GM21786 (cell line): ENCODE measurements around the gene OTUD4.

Source experiments
- ATAC-seq: cut with Tn5 transposase; IDR thresholded peaks from one replicate; pipeline ENCODE4 v1.9.1; 2021; ENCODE audit not compliant: unreplicated experiment

OTUD4 gene

GRCh38 chr4:145179281-145179860, 1.0 kb downstream of the OTUD4 start:
- ATAC-seq, result peak; percentile 36

- ATAC-seq, result no peak
These were observed 1.6 kb downstream of the OTUD4 start for GRCh38 chr4:145178740-145179280.

- no peak for ATAC-seq
These were observed 2.4 kb downstream of the OTUD4 start for GRCh38 chr4:145177906-145178538.

- no peak for ATAC-seq
These were observed 2.9 kb downstream of the OTUD4 start for GRCh38 chr4:145177511-145177905.

- ATAC-seq, result no peak
These were observed 3.6 kb downstream of the OTUD4 start for GRCh38 chr4:145176641-145177432.

- no peak for ATAC-seq
These were observed 8.5 kb downstream of the OTUD4 start for GRCh38 chr4:145171911-145172310.

- no peak for ATAC-seq
These were observed 10.2 kb downstream of the OTUD4 start for GRCh38 chr4:145170223-145170622.

- no peak for ATAC-seq
These were observed 11.7 kb downstream of the OTUD4 start for GRCh38 chr4:145168581-145169187.

- no peak for ATAC-seq
These were observed 12.5 kb downstream of the OTUD4 start for GRCh38 chr4:145167887-145168286.

GRCh38 chr4:145161549-145161948, 18.8 kb downstream of the OTUD4 start:
- ATAC-seq, result no peak

- ATAC-seq, result no peak
These were observed 23.4 kb downstream of the OTUD4 start for GRCh38 chr4:145156986-145157385.

GRCh38 chr4:145155268-145155870, 25.0 kb downstream of the OTUD4 start:
- ATAC-seq, result no peak

- ATAC-seq, result peak; percentile 82
These were observed 25.8 kb downstream of the OTUD4 start for GRCh38 chr4:145154573-145154972.

GRCh38 chr4:145153904-145154298, 26.5 kb downstream of the OTUD4 start:
- peak; percentile 57 for ATAC-seq

- no peak for ATAC-seq
These were observed 27.0 kb downstream of the OTUD4 start for GRCh38 chr4:145153181-145153903.

GRCh38 chr4:145148980-145149379, 31.4 kb downstream of the OTUD4 start:
- no peak for ATAC-seq

- peak; percentile 31 for ATAC-seq
These were observed 44.2 kb downstream of the OTUD4 start for GRCh38 chr4:145136219-145136618.

GRCh38 chr4:145132511-145133098, 47.8 kb downstream of the OTUD4 start:
- peak; percentile 81 for ATAC-seq

- ATAC-seq, result no peak
These were observed 48.5 kb downstream of the OTUD4 start for GRCh38 chr4:145131848-145132247.

- ATAC-seq, result no peak
These were observed 49.5 kb downstream of the OTUD4 start for GRCh38 chr4:145130788-145131399.
